Activated CD8-positive, alpha-beta memory T cell treated with anti-CD3 and anti-CD28 coated beads for 1 hour (primary cell): ENCODE results near the gene MRPL39.

ENCODE experiments used
- DNase-seq, 2 donors: peaks; one replicate each; pipeline ENCODE4 v3.0.0-alpha.2; 2020; ENCODE audit warnings: low read depth in 1 of 2; ENCODE audit errors: extremely low read depth in 1 of 2

Gene MRPL39

DNA sequence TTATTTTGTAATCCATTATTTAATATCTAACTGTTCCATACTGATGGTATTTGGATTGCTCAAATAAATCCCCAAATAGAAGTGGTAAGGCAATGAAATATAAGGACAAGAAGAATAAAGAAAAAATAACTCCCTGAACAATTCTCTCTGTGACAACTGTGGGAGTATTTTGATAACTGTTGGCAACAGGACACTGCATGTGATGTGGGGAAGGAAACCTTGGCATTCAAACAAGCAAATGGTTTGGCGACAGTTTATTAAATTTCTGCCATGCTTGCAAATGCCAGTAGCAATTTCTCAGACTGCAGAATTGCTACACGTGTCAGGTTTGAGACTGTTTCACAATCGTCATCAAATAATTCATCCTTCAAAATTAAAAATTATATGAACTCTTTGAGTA lies 8.6 kb upstream of the MRPL39 start:
- DNase-seq: no peak

GRCh38 chr21:25614441-25614840 lies 7.2 kb upstream of the MRPL39 start:
- DNase-seq: no peak

GRCh38 chr21:25608044-25608737 lies 910 bp upstream of the MRPL39 start:
- peak; percentile 57 to 59 for DNase-seq

- DNase-seq: no peak
Measured at GRCh38 chr21:25589887-25590286, 17.4 kb downstream of the MRPL39 start.

GRCh38 chr21:25586791-25587190 lies 20.5 kb downstream of the MRPL39 start:
- DNase-seq: no peak

DNA sequence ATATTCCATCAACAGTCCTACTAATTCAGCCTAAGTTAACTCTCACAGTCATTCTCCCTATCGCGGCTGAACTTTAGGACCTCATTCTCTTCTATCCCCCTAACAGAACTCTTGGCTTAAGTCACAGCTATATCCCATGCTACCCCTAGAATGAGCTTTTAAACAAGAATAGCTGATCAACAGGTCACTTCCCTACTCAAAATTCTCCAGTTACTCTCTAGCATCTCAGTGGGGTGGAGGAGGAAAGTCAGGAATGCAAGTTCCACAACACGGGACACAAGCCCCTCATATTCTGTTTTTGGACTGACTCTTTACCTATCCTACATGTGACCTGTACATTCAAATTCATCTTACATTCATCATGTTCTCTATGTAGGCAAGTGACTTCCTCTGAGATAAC lies 21.0 kb downstream of the MRPL39 start:
- no peak for DNase-seq

GRCh38 chr21:25584833-25585676 lies 22.2 kb downstream of the MRPL39 start:
- DNase-seq: no peak

GRCh38 chr21:25583370-25584130 lies 23.7 kb downstream of the MRPL39 start:
- no peak for DNase-seq

DNA sequence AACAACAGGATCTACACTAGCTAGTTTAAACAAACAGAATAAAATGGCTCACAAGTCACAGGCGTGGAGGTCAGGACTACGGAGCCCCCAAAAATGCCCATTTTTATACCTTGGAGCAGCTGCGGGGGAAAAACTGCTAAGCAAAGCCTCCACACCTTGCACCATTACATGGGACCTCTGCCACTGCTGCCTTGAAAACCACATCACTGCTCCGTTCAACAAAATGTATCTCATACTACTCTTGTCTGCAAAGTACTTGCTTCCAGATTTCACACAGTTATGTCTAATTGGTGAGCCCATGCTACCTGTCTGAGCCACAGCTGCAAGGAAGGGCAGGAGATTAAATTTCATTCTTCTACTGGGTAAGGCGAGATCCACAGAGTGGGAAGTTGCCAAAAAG lies 24.4 kb downstream of the MRPL39 start:
- DNase-seq: no peak

DNA sequence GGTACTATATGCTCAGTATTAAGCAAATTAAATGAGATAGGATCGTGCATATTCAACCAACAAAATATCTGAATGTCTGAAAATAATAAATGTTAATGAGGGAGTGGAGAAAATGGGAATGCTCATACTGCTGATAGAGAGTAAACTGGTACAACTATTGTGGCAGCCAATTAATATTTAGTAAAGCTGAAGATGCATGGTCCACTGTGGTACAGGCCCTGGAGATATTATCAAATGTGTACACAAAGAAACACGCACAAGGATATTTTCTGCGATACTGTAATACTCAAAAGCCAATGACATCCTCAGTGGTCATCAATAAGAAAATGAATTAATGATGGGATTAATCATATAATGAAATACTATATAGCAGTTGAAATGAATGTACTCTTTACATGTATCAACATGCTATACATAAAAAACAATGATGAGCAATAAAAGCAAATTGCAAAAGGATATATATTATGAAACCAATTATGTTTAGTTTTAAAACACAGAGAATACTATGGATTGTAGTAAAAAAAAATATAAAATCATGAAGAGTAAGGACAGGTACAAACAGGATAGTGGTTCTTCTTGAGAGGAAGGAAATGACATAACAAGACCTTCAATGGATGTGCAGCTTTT lies 25.0 kb downstream of the MRPL39 start:
- no peak for DNase-seq

- no peak for DNase-seq
Measured at GRCh38 chr21:25581582-25581981, 25.7 kb downstream of the MRPL39 start.

DNA sequence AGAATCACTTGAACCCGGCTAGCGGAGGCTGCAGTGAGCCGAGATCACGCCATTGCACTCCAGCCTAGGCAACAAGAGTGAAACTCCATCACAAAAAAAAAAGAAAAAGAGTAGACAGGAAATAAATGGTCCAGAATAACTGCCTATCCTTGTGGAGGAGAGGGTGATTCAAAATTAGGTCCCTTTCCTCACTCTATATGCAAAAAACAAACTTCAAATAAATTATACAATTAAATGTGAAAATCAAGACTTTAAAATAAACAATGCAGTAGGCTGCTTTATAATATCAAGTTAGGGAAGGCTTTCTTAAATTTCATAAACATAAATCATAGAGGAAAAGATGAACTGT lies 26.4 kb downstream of the MRPL39 start:
- DNase-seq: no peak

DNA sequence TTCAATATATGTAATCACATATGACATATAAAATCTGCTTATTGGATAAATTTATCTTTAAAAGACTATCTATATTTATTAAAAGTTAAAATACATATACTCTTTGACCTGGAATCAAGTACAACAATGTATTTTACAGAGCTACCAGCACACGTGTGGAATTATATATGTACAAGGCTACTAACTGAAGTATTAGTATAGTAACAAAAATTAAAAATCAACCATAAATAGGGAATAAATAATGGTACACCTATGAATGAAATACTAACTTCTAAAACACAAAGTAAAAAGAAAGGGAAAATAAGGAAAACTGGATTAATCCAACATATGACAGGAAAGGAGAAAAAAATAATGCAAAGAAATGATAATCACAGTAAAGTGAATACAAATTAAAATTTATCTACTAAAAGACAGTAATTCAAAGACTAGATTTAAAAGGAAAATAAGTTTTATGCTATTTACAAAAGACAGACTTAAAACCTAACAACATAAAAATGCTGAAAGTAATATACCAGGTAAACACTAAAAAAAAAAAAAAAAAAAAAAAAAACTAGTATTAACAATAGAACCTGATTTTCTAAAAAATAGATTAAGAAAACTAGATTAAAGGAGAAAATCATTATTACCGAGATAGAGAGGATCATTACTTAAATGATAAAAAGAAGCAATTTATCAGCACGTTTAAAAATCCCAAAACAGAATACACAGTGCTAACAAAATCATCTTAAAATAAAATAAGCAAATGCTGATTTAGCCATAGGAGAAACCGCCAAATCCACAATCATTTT lies 27.9 kb downstream of the MRPL39 start:
- DNase-seq: no peak

GRCh38 chr21:25578056-25578961 lies 29.0 kb downstream of the MRPL39 start:
- no peak for DNase-seq

- DNase-seq: no peak
Measured at GRCh38 chr21:25577424-25578055, 29.7 kb downstream of the MRPL39 start.

DNA sequence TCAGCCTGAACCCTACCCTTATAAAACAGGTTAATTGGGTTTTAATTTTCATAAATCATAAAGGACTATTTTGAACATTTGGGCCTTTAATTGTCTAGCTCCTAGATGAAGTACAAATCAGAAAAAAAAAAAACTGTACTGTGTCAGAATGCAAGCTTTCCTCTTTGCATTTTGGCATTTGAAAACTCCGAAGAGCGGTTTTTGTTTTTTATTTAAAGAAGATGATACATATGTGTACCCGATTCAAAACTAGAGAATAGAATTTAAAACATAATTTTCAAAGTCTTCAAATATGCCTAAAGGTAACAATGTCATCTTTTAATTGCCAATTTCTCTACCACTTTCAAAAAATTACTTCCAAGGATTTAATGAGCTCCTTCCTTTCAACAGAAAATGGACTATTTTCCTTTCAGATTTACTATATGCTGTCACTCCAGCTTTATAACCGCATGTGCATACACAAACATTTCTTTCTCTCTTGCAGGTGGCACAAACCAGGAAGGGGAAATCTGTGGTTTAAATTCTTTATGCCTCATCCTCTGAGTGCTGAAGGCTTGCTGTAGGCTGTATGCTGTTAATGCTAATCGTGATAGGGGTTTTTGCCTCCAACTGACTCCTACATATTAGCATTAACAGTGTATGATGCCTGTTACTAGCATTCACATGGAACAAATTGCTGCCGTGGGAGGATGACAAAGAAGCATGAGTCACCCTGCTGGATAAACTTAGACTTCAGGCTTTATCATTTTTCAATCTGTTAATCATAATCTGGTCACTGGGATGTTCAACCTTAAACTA lies 33.7 kb downstream of the MRPL39 start:
- peak in 1 of 2 donors; percentile 19 for DNase-seq

GRCh38 chr21:25572861-25573310 lies 34.4 kb downstream of the MRPL39 start:
- DNase-seq: no peak

- no peak for DNase-seq
Measured at GRCh38 chr21:25571726-25572121, 35.6 kb downstream of the MRPL39 start.
